Ectodermal cell (in vitro differentiated cells): ENCODE data around the gene DAPK1.

Source experiments
- H3K27ac ChIP-seq: 2 replicates; pipeline ENCODE4 v1.7.0; 2013; ENCODE audit warnings: mild to moderate bottlenecking, low read depth, low read length; ENCODE audit not compliant: insufficient read depth, poor library complexity, severe bottlenecking
- H3K27me3 ChIP-seq: 2 replicates; pipeline ENCODE4 v1.7.0; 2013; ENCODE audit warnings: mild to moderate bottlenecking, low read length; ENCODE audit not compliant: insufficient read depth, control insufficient read depth, poor library complexity, severe bottlenecking
- H3K36me3 ChIP-seq: one replicate; pipeline ENCODE4 v1.7.0; 2013; ENCODE audit warnings: low read length; ENCODE audit not compliant: control insufficient read depth, insufficient read depth
- H3K4me1 ChIP-seq: one replicate; pipeline ENCODE4 v1.7.0; 2013; ENCODE audit warnings: low read length; ENCODE audit not compliant: control insufficient read depth, insufficient read depth
- H3K4me3 ChIP-seq: 2 replicates; pipeline ENCODE4 v1.7.0; 2013; ENCODE audit warnings: low read depth, low read length, control low read depth; ENCODE audit not compliant: insufficient read depth
- H3K9me3 ChIP-seq: 2 replicates; pipeline ENCODE4 v1.7.0; 2013; ENCODE audit warnings: mild to moderate bottlenecking, low read length, moderate library complexity; ENCODE audit not compliant: control insufficient read depth
- WGBS, 2 experiments: methylation state at CpG; one replicate each; pipeline ENCODE4 v1.1.7; 2013; ENCODE audit warnings: missing lambda C conversion rate in 2 of 2; 5-methylcytosine and 5-hydroxymethylcytosine counted together

Gene DAPK1

DNA sequence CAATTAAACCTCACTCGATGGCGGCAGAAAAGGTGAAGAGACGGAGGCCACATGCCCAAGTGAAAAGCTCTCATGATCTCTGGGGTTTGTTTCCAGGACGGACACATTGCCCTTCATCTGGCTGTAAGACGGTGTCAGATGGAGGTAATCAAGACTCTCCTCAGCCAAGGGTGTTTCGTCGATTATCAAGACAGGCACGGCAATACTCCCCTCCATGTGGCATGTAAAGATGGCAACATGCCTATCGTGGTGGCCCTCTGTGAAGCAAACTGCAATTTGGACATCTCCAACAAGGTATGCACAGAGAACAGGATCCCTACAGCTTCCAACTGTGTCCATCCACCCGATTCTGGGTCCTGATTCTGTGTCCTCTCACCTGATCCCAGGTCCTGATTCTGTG is 153.8 kb downstream of the DAPK1 start:
- 94 to 98% methylated on average over 10 of the region's 10 CpGs for WGBS, 2 experiments
- Histone ChIP-seq H3K4me3 (no peak overlapping the region), H3K36me3 (peaks cover 14% of the 10 kb centered on the region)

DNA sequence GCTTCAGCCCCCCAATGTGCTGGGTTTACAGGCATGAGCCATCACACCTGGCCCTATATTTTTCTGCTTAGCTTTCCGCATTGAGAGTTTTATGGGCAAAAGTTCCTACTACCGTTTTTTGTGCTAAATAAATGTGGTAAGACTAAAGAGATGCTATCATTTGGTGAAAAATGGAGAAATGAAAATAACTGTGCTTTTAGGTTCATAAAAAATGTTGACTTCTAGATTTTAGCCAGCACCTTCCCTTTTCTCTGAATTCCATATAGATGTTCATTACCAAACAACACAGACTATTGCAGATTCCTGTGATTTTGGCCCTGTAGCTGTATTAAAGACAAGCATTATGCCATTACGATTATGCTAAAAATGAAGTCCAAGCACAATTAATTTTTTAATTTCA is 156.3 kb downstream of the DAPK1 start:
- Histone ChIP-seq H3K4me1 (no peaks in the 10 kb centered on the region), H3K36me3 (peaks cover 13% of the 10 kb centered on the region), H3K4me3 (no peak overlapping the region), H3K27me3 (no peaks in the 10 kb centered on the region), H3K9me3 (no peaks in the 10 kb centered on the region), H3K27ac (no peak overlapping the region)
- WGBS, 2 experiments, result 95 to 98% methylated on average over 3 of the region's 3 CpGs

More for the DNA sequence above, 153.8 kb downstream of the DAPK1 start:
- no peaks in the 10 kb centered on the region for H3K27me3 ChIP-seq
- no peaks in the 10 kb centered on the region for H3K4me1 ChIP-seq
- no peaks in the 10 kb centered on the region for H3K9me3 ChIP-seq
- H3K27ac ChIP-seq, result no peak overlapping the region

DNA sequence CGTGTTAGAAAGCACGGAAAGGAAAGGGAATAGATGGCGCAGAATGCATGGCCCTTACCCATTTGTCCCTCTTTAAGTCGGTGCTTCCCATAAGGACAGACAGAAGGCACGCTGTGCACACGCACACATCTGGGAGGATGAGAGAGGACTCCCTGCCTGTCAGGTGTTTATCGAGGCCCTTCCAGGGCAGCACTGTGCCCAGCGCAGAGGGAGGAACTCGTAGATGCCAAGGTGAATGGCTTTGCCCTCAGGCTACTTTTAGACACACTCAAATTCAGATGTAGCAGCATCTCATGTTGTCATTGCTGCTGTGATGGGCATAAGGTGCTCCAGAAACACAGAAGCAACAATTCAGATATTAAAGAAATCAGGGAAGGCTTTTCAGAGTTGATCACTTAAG is 158.1 kb downstream of the DAPK1 start:
- peaks cover 7% of the 10 kb centered on the region for H3K36me3 ChIP-seq
- H3K9me3 ChIP-seq, result no peaks in the 10 kb centered on the region
- 95 to 97% methylated on average over 9 of the region's 9 CpGs for WGBS, 2 experiments
- H3K4me1 ChIP-seq, result no peaks in the 10 kb centered on the region
- H3K27ac ChIP-seq, result no peak overlapping the region
- no peak overlapping the region for H3K4me3 ChIP-seq
- H3K27me3 ChIP-seq, result no peaks in the 10 kb centered on the region

DNA sequence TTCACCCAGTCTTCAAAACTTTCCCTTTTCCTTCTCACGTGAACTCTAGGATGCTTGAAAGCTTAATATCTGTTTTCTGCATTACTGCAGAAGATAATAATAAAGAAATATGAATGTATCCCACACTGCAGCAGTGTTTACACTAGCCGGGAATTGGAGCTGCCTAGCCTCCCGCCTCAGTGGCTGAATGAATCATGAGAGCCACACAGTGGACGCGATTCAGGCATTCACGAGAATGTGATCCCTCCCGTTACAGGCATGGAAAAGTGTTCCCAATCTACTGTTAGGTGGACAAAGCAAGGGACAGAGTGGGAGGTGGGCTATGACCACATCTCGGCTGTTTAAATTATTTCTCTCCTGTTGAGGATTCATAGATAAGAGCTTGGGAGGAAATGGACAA is 158.8 kb downstream of the DAPK1 start:
- Histone ChIP-seq H3K9me3 (no peaks in the 10 kb centered on the region), H3K36me3 (peaks cover 4% of the 10 kb centered on the region), H3K27ac (no peak overlapping the region), H3K4me3 (no peak overlapping the region), H3K4me1 (no peaks in the 10 kb centered on the region), H3K27me3 (no peaks in the 10 kb centered on the region)
- 89 to 90% methylated on average over 7 to 8 of the region's 8 CpGs for WGBS, 2 experiments

DNA sequence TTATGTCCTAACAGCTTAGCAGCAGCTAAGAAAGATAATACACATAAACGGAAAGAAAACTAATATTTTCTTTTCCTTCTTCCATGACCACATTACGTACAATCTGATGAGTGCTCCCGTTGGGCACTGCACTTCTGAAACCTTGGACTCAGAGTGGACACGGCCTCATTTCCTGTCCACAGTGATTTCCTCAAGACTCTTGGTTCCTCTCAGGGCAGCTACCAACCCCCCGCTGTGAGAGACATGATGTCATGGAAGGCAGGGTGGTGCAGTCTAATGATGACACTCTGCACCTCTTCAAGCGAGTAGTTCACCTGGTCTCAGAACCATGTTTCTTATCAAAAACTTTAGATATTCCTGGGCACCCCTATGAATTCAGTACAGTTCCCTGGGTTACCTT is 159.5 kb downstream of the DAPK1 start:
- Histone ChIP-seq H3K36me3 (peaks cover 4% of the 10 kb centered on the region), H3K4me3 (no peak overlapping the region), H3K27me3 (no peaks in the 10 kb centered on the region), H3K27ac (no peak overlapping the region), H3K9me3 (no peaks in the 10 kb centered on the region), H3K4me1 (no peaks in the 10 kb centered on the region)
- 94 to 96% methylated on average over 6 of the region's 6 CpGs for WGBS, 2 experiments

DNA sequence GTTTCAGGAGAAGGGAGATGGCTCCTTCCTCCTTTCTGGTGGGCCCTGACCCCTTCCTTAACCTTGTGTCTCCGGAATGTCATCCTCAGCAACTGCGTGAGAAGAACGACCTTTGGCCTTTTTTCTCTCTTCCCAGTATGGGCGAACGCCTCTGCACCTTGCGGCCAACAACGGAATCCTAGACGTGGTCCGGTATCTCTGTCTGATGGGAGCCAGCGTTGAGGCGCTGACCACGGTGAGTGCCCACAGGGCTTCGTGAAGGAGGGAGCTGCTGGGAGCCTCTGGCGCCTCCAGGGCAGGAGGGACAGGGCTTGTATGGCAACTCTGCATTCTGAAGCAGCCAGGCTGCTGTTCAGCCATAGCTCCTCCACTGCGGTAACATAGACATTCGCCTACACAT is 160.2 kb downstream of the DAPK1 start:
- Histone ChIP-seq H3K27ac (no peak overlapping the region), H3K27me3 (no peaks in the 10 kb centered on the region), H3K9me3 (no peaks in the 10 kb centered on the region), H3K4me1 (no peaks in the 10 kb centered on the region), H3K4me3 (no peak overlapping the region), H3K36me3 (peaks cover 4% of the 10 kb centered on the region)
- WGBS, 2 experiments, result 94 to 95% methylated on average over 16 of the region's 16 CpGs

DNA sequence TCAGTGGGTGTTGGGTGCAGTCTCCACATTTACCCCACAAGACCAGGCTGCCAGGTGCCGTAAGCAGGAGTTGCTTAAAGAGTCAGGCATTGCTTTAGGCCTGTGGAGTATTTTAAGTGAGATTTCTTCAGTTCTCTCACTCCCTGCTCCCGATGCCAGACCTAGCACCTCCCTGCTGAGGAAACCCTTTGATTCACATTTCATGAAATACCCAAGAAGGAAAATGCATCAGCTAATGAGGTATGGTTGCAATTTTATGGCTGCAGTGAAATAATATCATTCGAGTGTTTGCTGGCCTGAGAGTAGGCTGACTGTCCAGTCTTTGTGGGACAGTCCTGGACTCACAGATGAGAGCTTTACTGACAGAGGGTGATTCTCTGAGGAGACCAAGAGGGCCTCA is 160.8 kb downstream of the DAPK1 start:
- Histone ChIP-seq H3K27me3 (no peaks in the 10 kb centered on the region), H3K27ac (no peak overlapping the region), H3K36me3 (peaks cover 4% of the 10 kb centered on the region), H3K9me3 (no peaks in the 10 kb centered on the region), H3K4me1 (no peaks in the 10 kb centered on the region), H3K4me3 (no peak overlapping the region)
- 97 to 98% methylated on average over 3 of the region's 3 CpGs for WGBS, 2 experiments

DNA sequence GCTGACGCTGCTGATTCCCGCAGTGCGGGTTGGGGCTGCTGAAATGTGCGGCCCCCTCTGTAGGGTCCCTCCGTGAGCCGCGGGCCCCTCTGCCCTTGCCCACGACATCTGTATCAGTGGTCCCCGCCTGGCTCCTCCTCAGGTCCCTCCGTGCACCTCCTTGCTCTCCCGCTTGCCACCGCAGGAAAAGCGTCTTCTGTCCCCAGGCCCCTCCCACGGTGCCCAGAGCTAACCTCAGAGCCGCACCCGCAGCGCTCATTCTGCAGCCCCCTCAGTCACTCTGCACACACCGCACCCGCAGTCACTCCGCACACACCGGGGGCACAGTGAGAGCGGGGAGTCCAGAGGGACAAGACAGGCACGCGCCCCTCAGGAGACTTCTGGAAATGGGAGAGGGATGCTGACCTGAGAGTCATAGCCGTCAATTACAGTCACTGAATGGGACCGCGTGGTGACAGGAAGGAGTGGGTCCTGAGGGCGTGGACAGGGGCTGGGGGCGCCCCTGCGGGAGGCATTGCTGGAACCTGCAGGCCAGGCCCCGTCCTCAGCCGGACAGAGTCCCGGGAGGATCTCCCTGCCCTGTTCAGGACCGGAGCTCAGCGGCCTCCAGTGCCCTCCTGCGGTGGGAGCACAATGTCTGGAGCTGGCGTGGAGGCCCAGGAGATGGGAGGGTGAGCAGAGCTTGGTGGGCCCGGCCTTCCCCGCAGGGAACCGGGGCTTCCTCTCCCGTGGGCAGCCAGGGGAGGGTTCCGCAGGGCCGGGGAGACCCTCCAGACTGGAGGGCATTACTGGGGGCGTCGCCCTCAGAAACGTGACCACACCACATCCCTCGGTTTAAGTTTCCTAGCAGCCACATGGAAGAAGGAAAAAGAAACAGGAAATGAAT is 162.1 kb downstream of the DAPK1 start:
- WGBS, 2 experiments, result 94 to 95% methylated on average over 46 to 47 of the region's 47 CpGs
- peaks cover 4% of the 10 kb centered on the region for H3K36me3 ChIP-seq

DNA sequence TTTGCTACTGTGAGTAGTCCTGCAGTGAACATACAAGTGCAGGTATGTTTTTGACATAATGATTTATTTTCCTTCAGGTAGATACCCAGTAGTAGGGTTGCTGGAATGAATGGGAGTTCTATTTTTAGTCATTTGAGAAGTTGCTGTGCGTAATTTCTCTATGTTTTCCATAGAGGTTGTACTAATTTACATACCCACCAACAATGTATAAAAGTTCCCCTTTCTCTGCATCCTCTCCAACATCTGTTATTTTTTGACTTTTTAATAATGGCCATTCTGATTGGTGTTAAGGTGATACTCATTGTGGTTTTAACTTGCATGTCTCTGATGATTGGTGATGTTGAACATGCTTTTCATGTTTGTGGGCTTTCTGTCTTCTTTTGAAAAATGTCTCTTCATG is 163.6 kb downstream of the DAPK1 start:
- H3K27me3 ChIP-seq, result no peaks in the 10 kb centered on the region
- no peak overlapping the region for H3K27ac ChIP-seq
- peaks cover 8% of the 10 kb centered on the region for H3K36me3 ChIP-seq
- H3K4me3 ChIP-seq, result no peak overlapping the region
- WGBS, 2 experiments, result 80 to 86% methylated on average over 1 of the region's 1 CpG
- H3K4me1 ChIP-seq, result no peaks in the 10 kb centered on the region
- H3K9me3 ChIP-seq, result no peaks in the 10 kb centered on the region

More for the DNA sequence above, 162.1 kb downstream of the DAPK1 start:
- Histone ChIP-seq H3K9me3 (no peaks in the 10 kb centered on the region), H3K27me3 (no peaks in the 10 kb centered on the region), H3K4me1 (no peaks in the 10 kb centered on the region), H3K4me3 (no peak overlapping the region), H3K27ac (no peak overlapping the region)

DNA sequence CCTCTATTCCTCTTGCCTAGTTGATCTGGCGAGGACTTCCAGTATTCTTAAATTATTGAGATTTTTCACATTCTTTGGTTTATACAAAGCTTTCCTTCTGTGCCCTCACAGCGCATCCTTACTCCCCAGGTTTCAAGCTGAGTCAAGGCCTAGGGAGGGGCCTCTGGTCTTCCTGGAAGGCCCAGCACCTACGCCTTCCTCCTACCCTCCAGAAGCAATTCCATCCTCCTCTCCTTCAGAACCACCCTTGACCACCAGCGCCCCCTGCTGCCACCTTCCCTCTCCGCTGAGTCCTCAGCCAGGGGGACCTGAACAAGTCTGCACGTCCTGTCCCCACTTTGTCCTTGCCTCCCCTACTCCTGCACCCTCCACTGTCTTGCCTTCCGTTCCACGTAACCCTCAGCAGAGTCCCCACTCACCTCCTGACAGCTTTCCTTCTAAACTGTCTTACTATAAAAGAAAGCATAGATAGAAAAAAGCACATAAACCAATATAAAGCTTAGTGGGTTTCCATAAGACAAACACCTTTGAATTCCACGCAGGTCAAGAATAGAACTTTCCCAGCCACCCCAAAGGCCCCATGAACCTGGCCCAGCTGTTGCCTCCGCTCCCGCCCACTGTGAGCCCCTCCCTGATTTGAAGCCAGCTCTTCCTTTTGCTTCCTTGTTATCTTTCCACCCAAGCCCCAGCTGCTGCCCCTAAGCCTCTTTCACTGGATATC is 165.3 kb downstream of the DAPK1 start:
- Histone ChIP-seq H3K27me3 (no peaks in the 10 kb centered on the region), H3K4me1 (no peaks in the 10 kb centered on the region), H3K36me3 (peaks cover 14% of the 10 kb centered on the region), H3K4me3 (no peak overlapping the region), H3K27ac (no peak overlapping the region), H3K9me3 (no peaks in the 10 kb centered on the region)
- 60% methylated on average over 11 of the region's 11 CpGs for WGBS, 2 experiments
